ENCODE results near the gene SPPL2B. TPM values are rescaled to one million over a fixed set of nuclear protein-coding genes. Genes with fewer than 3 reads are reported as not detected.

Gene SPPL2B
- total RNA-seq, 4 donors from 2014 or later, result 18.5 to 32.7 (median 30.9) TPM

- Histone ChIP-seq H3K4me1 (no peaks in the 10 kb centered on the region), H3K27ac (no peak overlapping the region), H3K9me3 (no peaks in the 10 kb centered on the region), H3K4me3 (no peak overlapping the region), H3K36me3 (peaks cover 0 to 54% of the 10 kb centered on the region in 2 donors), H3K27me3 (peaks cover 2% of the 10 kb centered on the region)
- TF ChIP-seq CTCF (IDR thresholded peaks at IDR 0.05), result no peak
- no peak for TF ChIP-seq POLR2AphosphoS5 (IDR thresholded peaks at IDR 0.05)
- no peak for TF ChIP-seq EP300 (IDR thresholded peaks at IDR 0.05)
- no peak for TF ChIP-seq POLR2A (IDR thresholded peaks at IDR 0.05)
- ATAC-seq, result no peak
- 83% methylated on average over 2 of the region's 17 CpGs; no CpG with 5 or more reads in 1 of the 2 donors for WGBS, 2 donors (ENCODE audit: low coverage in 1 of 2)
Observed at GRCh38 chr19:2354670-2355069, 26.2 kb downstream of the SPPL2B start.

- Histone ChIP-seq H3K4me1 (peaks cover 0 to 4% (median 0%) of the 10 kb centered on the region in 3 donors), H3K27ac (no peak overlapping the region), H3K4me3 (no peak overlapping the region), H3K9me3 (no peaks in the 10 kb centered on the region), H3K36me3 (peaks cover 0 to 47% of the 10 kb centered on the region in 2 donors), H3K27me3 (peaks cover 9% of the 10 kb centered on the region)
- TF ChIP-seq EP300 (IDR thresholded peaks at IDR 0.05), result no peak
- TF ChIP-seq POLR2A (IDR thresholded peaks at IDR 0.05), result no peak
- TF ChIP-seq CTCF (IDR thresholded peaks at IDR 0.05), result no peak
- no peak for TF ChIP-seq POLR2AphosphoS5 (IDR thresholded peaks at IDR 0.05)
- 65 to 88% methylated on average over 5 to 14 of the region's 24 CpGs for WGBS, 2 donors (ENCODE audit: low coverage in 1 of 2)
- ATAC-seq, result no peak
Observed at GRCh38 chr19:2355168-2356035, 26.9 kb downstream of the SPPL2B start.

GRCh38 chr19:2356036-2356646, 27.7 kb downstream of the SPPL2B start:
- Histone ChIP-seq H3K9me3 (no peaks in the 10 kb centered on the region), H3K4me1 (peaks cover 0 to 4% (median 0%) of the 10 kb centered on the region in 3 donors), H3K36me3 (peaks cover 0 to 40% of the 10 kb centered on the region in 2 donors), H3K4me3 (no peak overlapping the region), H3K27me3 (peaks cover 17% of the 10 kb centered on the region), H3K27ac (no peak overlapping the region)
- no peak for ATAC-seq
- TF ChIP-seq POLR2AphosphoS5 (IDR thresholded peaks at IDR 0.05) (no peak), CTCF (IDR thresholded peaks at IDR 0.05) (no peak), POLR2A (IDR thresholded peaks at IDR 0.05) (no peak), EP300 (IDR thresholded peaks at IDR 0.05) (no peak)
- WGBS, 2 donors (ENCODE audit: low coverage in 1 of 2), result 68% methylated on average over 5 of the region's 21 CpGs; no CpG with 5 or more reads in 1 of the 2 donors

- H3K9me3 ChIP-seq, result no peaks in the 10 kb centered on the region
- no peak overlapping the region for H3K4me3 ChIP-seq
- peaks cover 31% of the 10 kb centered on the region for H3K27me3 ChIP-seq
- 89 to 98% methylated on average over 2 to 3 of the region's 3 CpGs for WGBS, 2 donors (ENCODE audit: low coverage in 1 of 2)
- H3K4me1 ChIP-seq, result peaks cover 0 to 11% (median 0%) of the 10 kb centered on the region in 3 donors
- peaks cover 0 to 26% of the 10 kb centered on the region in 2 donors for H3K36me3 ChIP-seq
- H3K27ac ChIP-seq, result no peak overlapping the region
- no peak for ATAC-seq
- TF ChIP-seq POLR2A (IDR thresholded peaks at IDR 0.05) (no peak), POLR2AphosphoS5 (IDR thresholded peaks at IDR 0.05) (no peak), EP300 (IDR thresholded peaks at IDR 0.05) (no peak), CTCF (IDR thresholded peaks at IDR 0.05) (no peak)
Observed at GRCh38 chr19:2357279-2358206, 29.1 kb downstream of the SPPL2B start.

Data from gastroesophageal sphincter (tissue), 4 donors.